Amniotic epithelial cell (primary cell): ENCODE results near the gene TMEM229B.
A peak's percentile ranks its signal among the peaks of the same experiment; 100 is the strongest.

ENCODE experiments used
- DNase-seq: peaks from one replicate; pipeline ENCODE4 v3.0.0-alpha.2; 2010; ENCODE audit warnings: low read depth

TMEM229B gene

GRCh38 chr14:67487937-67488893, at the start of gene TMEM229B:
Gene TMEM229B, minus strand, starts transcription at chr14:67488721. Its CDS starts 14,798 bp downstream, at chr14:67473923.
- DNase-seq, result no peak

- no peak for DNase-seq
Measured at GRCh38 chr14:67537736-67538135, 49.2 kb upstream of the TMEM229B start.

GRCh38 chr14:67536087-67536486, 47.6 kb upstream of the TMEM229B start:
- DNase-seq, result no peak

GRCh38 chr14:67533754-67534085, 45.2 kb upstream of the TMEM229B start:
- DNase-seq, result no peak

GRCh38 chr14:67532998-67533753, 44.7 kb upstream of the TMEM229B start, which contains the start of gene PLEKHH1:
Gene PLEKHH1, plus strand, starts transcription at chr14:67533290. Its CDS starts 8,578 bp downstream, at chr14:67541868.
- peak; percentile 74 for DNase-seq

GRCh38 chr14:67532606-67532997, 44.1 kb upstream of the TMEM229B start:
- DNase-seq, result no peak

GRCh38 chr14:67529947-67530935, 41.7 kb upstream of the TMEM229B start:
- no peak for DNase-seq

GRCh38 chr14:67528276-67528675, 39.8 kb upstream of the TMEM229B start:
- no peak for DNase-seq

- DNase-seq, result no peak
Measured at GRCh38 chr14:67527756-67528155, 39.2 kb upstream of the TMEM229B start.

GRCh38 chr14:67526676-67527459, 38.3 kb upstream of the TMEM229B start:
- DNase-seq, result peak; percentile 60

GRCh38 chr14:67526181-67526580, 37.7 kb upstream of the TMEM229B start:
- DNase-seq, result no peak

GRCh38 chr14:67525389-67525788, 36.9 kb upstream of the TMEM229B start:
- no peak for DNase-seq

- DNase-seq, result peak; percentile 23
Measured at GRCh38 chr14:67524634-67524963, 36.1 kb upstream of the TMEM229B start.

- no peak for DNase-seq
Measured at GRCh38 chr14:67523764-67524633, 35.5 kb upstream of the TMEM229B start.

GRCh38 chr14:67522270-67522669, 33.7 kb upstream of the TMEM229B start:
- no peak for DNase-seq

GRCh38 chr14:67520482-67520881, 32.0 kb upstream of the TMEM229B start:
- DNase-seq, result no peak

- DNase-seq, result no peak
Measured at GRCh38 chr14:67519406-67519805, 30.9 kb upstream of the TMEM229B start.

GRCh38 chr14:67517083-67517482, 28.6 kb upstream of the TMEM229B start:
- DNase-seq, result peak; percentile 47

- DNase-seq, result no peak
Measured at GRCh38 chr14:67516676-67517075, 28.2 kb upstream of the TMEM229B start.
